CD1c-positive myeloid dendritic cell (primary cell): ENCODE measurements around the gene CALN1.
"Not testable (repeated sequence)": the region's sequence is repeated elsewhere in the genome, so short reads cannot be mapped to it uniquely, and the experiment has no call there.

Experiments
- DNase-seq: peaks from one replicate; pipeline ENCODE4 v3.0.0-alpha.2; 2016; ENCODE audit errors: extremely low spot score

The CALN1 gene

GRCh38 chr7:71987200-71987767, 424.9 kb downstream of the CALN1 start:
- no peak for DNase-seq

GRCh38 chr7:71984348-71984747, 427.8 kb downstream of the CALN1 start:
- no peak for DNase-seq

GRCh38 chr7:71982851-71983250, 429.3 kb downstream of the CALN1 start:
- no peak for DNase-seq

GRCh38 chr7:71976645-71977044, 435.5 kb downstream of the CALN1 start:
- no peak for DNase-seq

- no peak for DNase-seq
These were observed 437.5 kb downstream of the CALN1 start for GRCh38 chr7:71974611-71975010.

- no peak for DNase-seq
These were observed 439.6 kb downstream of the CALN1 start for GRCh38 chr7:71972534-71972933.

GRCh38 chr7:71970725-71971124, 441.4 kb downstream of the CALN1 start:
- DNase-seq: no peak

GRCh38 chr7:71962636-71963035, 449.5 kb downstream of the CALN1 start:
- no peak for DNase-seq

- DNase-seq: no peak
These were observed 450.9 kb downstream of the CALN1 start for GRCh38 chr7:71961283-71961682.

GRCh38 chr7:71942115-71942514, 470.0 kb downstream of the CALN1 start:
- DNase-seq: no peak

- DNase-seq: no peak
These were observed 474.2 kb downstream of the CALN1 start for GRCh38 chr7:71937840-71938371.

- no peak for DNase-seq
These were observed 476.5 kb downstream of the CALN1 start for GRCh38 chr7:71935674-71936073.

GRCh38 chr7:71933426-71933825, 478.7 kb downstream of the CALN1 start:
- no peak for DNase-seq

- no peak for DNase-seq
These were observed 486.5 kb downstream of the CALN1 start for GRCh38 chr7:71925663-71926062.

GRCh38 chr7:71914204-71914603, 497.9 kb downstream of the CALN1 start:
- not testable (repeated sequence) for DNase-seq

- DNase-seq: no peak
These were observed 499.7 kb downstream of the CALN1 start for GRCh38 chr7:71912476-71912875.

- DNase-seq: no peak
These were observed 501.1 kb downstream of the CALN1 start for GRCh38 chr7:71911051-71911450.

GRCh38 chr7:71905821-71906220, 506.3 kb downstream of the CALN1 start:
- no peak for DNase-seq

- DNase-seq: no peak
These were observed 507.7 kb downstream of the CALN1 start for GRCh38 chr7:71904484-71904883.

GRCh38 chr7:71900556-71900955, 511.6 kb downstream of the CALN1 start:
- DNase-seq: no peak

- DNase-seq: no peak
These were observed 515.6 kb downstream of the CALN1 start for GRCh38 chr7:71896535-71896934.

- no peak for DNase-seq
These were observed 526.1 kb downstream of the CALN1 start for GRCh38 chr7:71886046-71886445.

- no peak for DNase-seq
These were observed 526.7 kb downstream of the CALN1 start for GRCh38 chr7:71885487-71885886.

GRCh38 chr7:71883415-71883814, 528.7 kb downstream of the CALN1 start:
- DNase-seq: no peak
